HG03196 (cell line): ENCODE results near the gene C1orf232.

ENCODE experiments used
- ATAC-seq: cut with Tn5 transposase; IDR thresholded peaks from one replicate; pipeline ENCODE4 v1.9.1; 2021; ENCODE audit not compliant: unreplicated experiment

C1orf232 gene

DNA sequence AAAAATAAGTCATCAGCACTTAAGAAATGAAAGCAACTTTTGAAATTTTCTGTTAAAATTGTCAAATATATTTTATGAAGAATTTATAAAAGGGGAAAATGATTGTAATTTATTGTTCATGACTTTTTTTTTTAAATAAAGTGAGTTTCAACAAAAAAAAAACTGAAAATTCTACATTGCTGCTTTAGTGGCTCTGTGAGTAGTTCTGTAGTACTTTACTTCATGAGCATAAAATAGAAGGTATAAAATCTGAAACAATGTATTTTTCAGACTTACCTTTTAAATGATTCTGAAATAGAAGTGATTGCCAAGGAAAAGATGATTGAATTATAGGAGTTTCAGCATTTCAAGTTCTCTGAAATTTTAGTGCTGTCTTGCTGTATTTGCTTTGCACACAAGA, 43.4 kb downstream of the C1orf232 start:
- ATAC-seq, result no peak

DNA sequence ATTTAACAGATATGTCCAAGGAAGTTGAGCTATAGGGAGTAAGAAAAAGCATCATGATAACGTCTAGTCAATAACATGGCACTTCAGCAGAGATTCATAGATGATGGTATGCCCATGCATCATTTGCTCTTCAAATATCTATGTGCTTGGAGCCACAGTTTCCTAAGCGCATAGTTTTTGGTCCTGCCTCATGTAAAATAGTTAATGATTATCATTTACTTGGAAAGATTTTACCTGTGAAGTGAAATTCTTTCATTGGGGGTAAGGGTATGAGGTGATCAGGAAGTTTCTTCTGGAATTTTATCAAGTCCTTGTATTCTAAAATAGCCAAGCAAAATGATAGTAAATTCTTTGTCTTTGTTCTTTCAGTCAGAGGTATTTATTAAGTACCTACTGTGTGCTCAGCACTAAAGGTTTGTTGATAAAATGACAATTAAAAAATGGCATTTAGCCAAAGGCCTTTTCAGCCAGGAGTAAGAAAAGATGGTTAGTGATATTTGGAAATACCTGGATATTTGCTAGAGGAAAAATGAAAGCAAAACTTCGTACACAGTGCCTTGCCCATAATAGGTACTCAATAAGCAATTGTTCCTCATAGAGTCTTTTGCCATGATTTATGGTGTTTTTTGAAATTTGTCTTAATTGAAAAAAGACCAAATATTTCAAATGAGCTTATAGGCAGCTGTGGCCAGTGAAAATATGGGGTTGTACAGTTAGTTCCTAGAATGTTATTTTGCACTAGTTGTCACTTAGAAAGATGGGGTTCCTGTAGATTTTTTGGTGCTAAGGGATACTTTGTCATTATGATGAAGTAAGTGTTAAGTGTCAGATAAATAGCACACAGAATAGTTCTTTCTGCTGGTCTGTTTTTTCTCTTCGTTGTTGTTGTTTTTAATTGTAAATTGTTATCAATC, 44.1 kb downstream of the C1orf232 start:
- ATAC-seq, result no peak

- no peak for ATAC-seq
Measured at GRCh38 chr1:26122988-26123973, 45.5 kb downstream of the C1orf232 start.

- ATAC-seq, result no peak
Measured at GRCh38 chr1:26121854-26122773, 46.6 kb downstream of the C1orf232 start.

GRCh38 chr1:26119892-26120608, 48.7 kb downstream of the C1orf232 start:
- ATAC-seq, result no peak

- no peak for ATAC-seq
Measured at GRCh38 chr1:26114165-26114927, 54.4 kb downstream of the C1orf232 start.
